Adrenal gland (tissue), 12 donors: Measurements from ENCODE around the gene OVAAL. TPM values are rescaled to one million over a fixed set of nuclear protein-coding genes. Genes with fewer than 3 reads are reported as not detected.

Experiments
- DNase-seq, 7 donors: peaks; one replicate each; pipeline ENCODE4 v3.0.0-alpha.2; 2019 to 2020
- H3K27ac ChIP-seq, 5 donors: fragments of 200-600 bp; sonication (generic) in 4 of 5; 1 replicate in 3 of 5; 2 replicates in 2 of 5; pipeline versions ENCODE4 v1.5.1 to v1.8.0; 2016 to 2020; ENCODE audit warnings: mild to moderate bottlenecking in 1 of 5
- H3K27me3 ChIP-seq: fragments of 200-600 bp; 2 replicates; pipeline ENCODE4 v1.8.0; 2021
- H3K36me3 ChIP-seq, 2 donors: fragments of 200-600 bp; replicated peaks in 1 of 2; 1 replicate in 1 of 2; 2 replicates in 1 of 2; pipeline versions ENCODE4 v1.5.1 to v1.8.0; 2018 to 2022
- H3K4me1 ChIP-seq, 2 donors: fragments of 200-600 bp; replicated peaks in 1 of 2; 1 replicate in 1 of 2; 2 replicates in 1 of 2; pipeline versions ENCODE4 v1.5.1 to v1.8.0; 2018 to 2021
- H3K4me3 ChIP-seq, 4 donors: fragments of 200-600 bp; sonication (generic) in 3 of 4; one replicate each; pipeline ENCODE4 v1.5.1; 2016 to 2018
- H3K9me3 ChIP-seq, 3 donors: fragments of 200-600 bp; sonication (generic) in 1 of 3; replicated peaks in 1 of 3; 1 replicate in 2 of 3; 2 replicates in 1 of 3; pipeline versions ENCODE4 v1.5.1 to v1.8.0; 2016 to 2021
- CTCF ChIP-seq, 6 experiments: fragments of 450-650 bp in 4 of 6; fragments of 200-600 bp in 2 of 6; sonication (generic) in 1 of 6; IDR thresholded peaks; 1 replicate in 5 of 6; 2 replicates in 1 of 6; pipeline versions ENCODE4 v1.5.1 to v1.8.0; 2016 to 2021; ENCODE audit warnings: antibody characterized with exemption in 6 of 6, mild to moderate bottlenecking in 2 of 6, moderate library complexity in 1 of 6
- POLR2A ChIP-seq, 2 donors: fragments of 450-650 bp; IDR thresholded peaks; one replicate each; pipeline ENCODE4 v1.6.1; 2017; ENCODE audit warnings: antibody characterized with exemption in 2 of 2, mild to moderate bottlenecking in 2 of 2, moderate library complexity in 1 of 2
- WGBS, 4 donors: extraction: QIAGEN DNeasy Blood & Tissue Kit in 2 of 4; methylation state at CpG; one replicate each; pipeline versions ENCODE4 v1.1.5 to v1.1.7; 2013 to 2017; 5-methylcytosine and 5-hydroxymethylcytosine counted together
- intact Hi-C, 2 donors: fragments of 100-400 bp; cut with DNase I; formaldehyde crosslinking; loops; one replicate each; pipeline versions ENCODE4 v1.14.1 to v1.15.0; 2022 to 2023
- polyA plus RNA-seq, 3 donors: library from polyadenylated mRNA; stranded (reverse); fragments of 200-250 nt in 2 of 3; fragments of 350-450 nt in 1 of 3; fragmentation: Illumina TruSeq in 1 of 3; extraction: RNeasy Lipid Tissue Mini Kit (QIAGEN cat#74804) in 1 of 3; gene quantifications; one replicate each; pipeline ENCODE4 v1.2.3, GENCODE V29; 2013 to 2014
- total RNA-seq, 9 donors: library from RNA; depleted of rRNA in 4 of 9; stranded (reverse); fragments of >200 nt in 4 of 9; fragments of 120-200 nt in 1 of 9; fragmentation: NEBNext Ultra II Directional in 1 of 9; extraction: Animal tissue kit (Norgen Biotek cat#: 25700) in 1 of 9; gene quantifications; one replicate each; pipeline versions ENCODE4 v1.1.0 to v1.2.4, GENCODE V29; 2013 to 2023
- donor health status: healthy with polysubstance abuse.
- donor health status: Bipolar disorder and iron deficiency.
- donor health status: DM: yes; HTN: yes; CAD: no.
- donor health status: DM: no; HTN: no; CAD: no.
- donor health status: DM: no; HTN: no; CAD: no.
- donor health status: DM: yes; HTN: yes; CAD: no.

Gene OVAAL
- total and polyA plus RNA-seq, 12 donors, result 0.14 TPM; not detected in 11

- intact Hi-C loops, result no loop called here
- no peaks in the 10 kb centered on the region for H3K9me3 ChIP-seq
- 60 to 67% (median 61%) methylated on average over 14 of the region's 14 CpGs for WGBS, 4 donors
- no peak overlapping the region for H3K4me3 ChIP-seq
- peaks cover 0 to 7% of the 10 kb centered on the region in 2 donors for H3K4me1 ChIP-seq
- H3K27ac ChIP-seq, result peak overlapping the region in 2 of 5 donors; percentile 8 to 18
- DNase-seq, result peak; percentile 46 to 79 (median 74)
- no peak for TF ChIP-seq CTCF (IDR thresholded peaks at IDR 0.05)
- TF ChIP-seq POLR2A (IDR thresholded peaks at IDR 0.05), result no peak
- H3K36me3 ChIP-seq, result no peaks in the 10 kb centered on the region
- H3K27me3 ChIP-seq, result no peaks in the 10 kb centered on the region
These were observed 17.8 kb upstream of the OVAAL start for GRCh38 chr1:180540697-180541594.

DNA sequence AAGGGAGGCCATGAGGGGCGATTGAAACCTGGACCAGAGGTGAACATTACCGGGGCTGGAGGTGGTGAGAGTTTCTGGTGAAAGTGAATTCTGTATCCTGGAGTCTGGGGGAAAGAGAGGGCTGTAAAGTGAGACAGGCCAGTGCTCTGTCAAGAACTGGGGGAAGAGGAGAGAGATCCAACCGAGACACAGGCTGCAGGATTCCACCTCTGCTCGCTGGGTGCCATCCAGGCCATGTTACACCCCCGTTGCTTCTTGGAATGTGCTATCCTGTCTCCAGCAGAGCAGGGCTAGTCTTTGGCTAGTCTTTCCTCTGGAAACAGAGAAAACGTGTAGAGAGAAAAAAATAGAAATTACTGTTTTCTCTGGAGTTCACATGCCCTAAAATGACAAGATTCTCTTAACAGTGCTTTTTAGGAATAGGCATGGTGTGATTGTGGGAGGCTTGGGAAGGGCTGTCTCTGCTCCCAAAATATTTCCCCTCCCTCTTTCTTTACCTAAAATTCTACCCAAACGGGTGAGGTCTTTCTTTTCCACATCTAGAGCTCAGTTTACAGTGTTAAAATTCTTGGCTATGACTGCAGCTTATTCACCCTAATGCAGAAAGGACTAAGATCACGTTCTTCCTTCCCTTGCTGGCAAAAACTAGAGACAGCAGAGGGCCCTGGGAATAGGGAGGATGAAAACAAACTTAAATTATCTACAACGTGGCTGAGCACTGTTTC is 16.5 kb upstream of the OVAAL start:
- no peak overlapping the region for H3K4me3 ChIP-seq
- intact Hi-C loops, result no loop called here

DNA sequence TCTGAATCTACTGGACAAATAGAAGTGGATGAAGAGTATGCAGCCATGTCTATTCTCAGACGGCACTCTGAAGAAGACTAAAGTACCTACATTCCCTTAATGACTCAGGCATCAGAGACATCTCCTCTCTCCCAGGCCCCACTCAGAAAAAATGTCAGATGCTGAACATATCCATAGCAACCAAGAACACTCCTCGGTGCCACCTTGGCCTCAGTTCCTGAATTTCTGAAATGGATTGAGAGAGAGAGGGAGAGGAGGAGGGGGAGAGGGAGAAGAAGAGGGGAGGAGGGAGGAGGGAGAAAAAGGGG is 16.0 kb upstream of the OVAAL start:
- DNase-seq, result no peak
- Histone ChIP-seq H3K9me3 (no peaks in the 10 kb centered on the region), H3K4me1 (peaks cover 0 to 7% of the 10 kb centered on the region in 2 donors), H3K4me3 (no peak overlapping the region), H3K27me3 (no peaks in the 10 kb centered on the region), H3K27ac (no peak overlapping the region), H3K36me3 (no peaks in the 10 kb centered on the region)
- WGBS, 4 donors, result 62 to 80% (median 65%) methylated on average over 2 of the region's 2 CpGs
- intact Hi-C loops, result no loop called here
- TF ChIP-seq POLR2A (IDR thresholded peaks at IDR 0.05), result no peak
- no peak for TF ChIP-seq CTCF (IDR thresholded peaks at IDR 0.05)

More for the DNA sequence above, 16.5 kb upstream of the OVAAL start:
- WGBS, 4 donors, result 68 to 78% (median 75%) methylated on average over 9 of the region's 9 CpGs
- TF ChIP-seq POLR2A (IDR thresholded peaks at IDR 0.05), result no peak
- no peak for TF ChIP-seq CTCF (IDR thresholded peaks at IDR 0.05)
- Histone ChIP-seq H3K4me1 (peaks cover 0 to 7% of the 10 kb centered on the region in 2 donors), H3K27me3 (no peaks in the 10 kb centered on the region), H3K36me3 (no peaks in the 10 kb centered on the region), H3K9me3 (no peaks in the 10 kb centered on the region), H3K27ac (no peak overlapping the region)
- DNase-seq, result no peak

- no peak overlapping the region for H3K27ac ChIP-seq
- 80 to 88% (median 87%) methylated on average over 3 to 4 of the region's 4 CpGs for WGBS, 4 donors
- intact Hi-C loops, result no loop called here
These were observed 14.7 kb upstream of the OVAAL start for GRCh38 chr1:180544050-180544449.

More at GRCh38 chr1:180544050-180544449, 14.7 kb upstream of the OVAAL start:
- no peak overlapping the region for H3K4me3 ChIP-seq
- DNase-seq, result no peak
- H3K4me1 ChIP-seq, result peaks cover 0 to 7% of the 10 kb centered on the region in 2 donors
- TF ChIP-seq CTCF (IDR thresholded peaks at IDR 0.05) (no peak), POLR2A (IDR thresholded peaks at IDR 0.05) (no peak)
- H3K27me3 ChIP-seq, result no peaks in the 10 kb centered on the region
- no peaks in the 10 kb centered on the region for H3K36me3 ChIP-seq
- no peaks in the 10 kb centered on the region for H3K9me3 ChIP-seq
